Panc1 (cell line): ENCODE measurements around the gene FKBP14. TPM values are rescaled to one million over a fixed set of nuclear protein-coding genes. Genes with fewer than 3 reads are reported as not detected.

Experiments
- ATAC-seq: fragments of 200-7000 bp; cut with Tn5 transposase; 2 replicates; pipeline ENCODE4 v1.9.1; 2020; ENCODE audit warnings: mild to moderate bottlenecking, moderate library complexity
- BruUV-seq: library from RNA; stranded (reverse); fragments of 400-500 nt; replicated peaks from 2 replicates; lab custom pipeline; 2021; lab: Mats Ljungman, UMichigan
- CTCF ChIA-PET: fragments of 300-600 bp; sonication (Branson Sonifier 250); formaldehyde crosslinking; loops from one replicate; lab custom pipeline; 2022; ENCODE audit warnings: antibody characterized with exemption; lab: Charles Lee
- POLR2A ChIA-PET: fragments of 300-600 bp; sonication (Branson Sonifier 250); formaldehyde crosslinking; loops from one replicate; lab custom pipeline; 2022; ENCODE audit warnings: antibody characterized with exemption; lab: Charles Lee
- DNase-seq: peaks from one replicate; pipeline ENCODE4 v3.0.0-alpha.2; 2010; ENCODE audit warnings: low read depth, low spot score
- H3K27ac ChIP-seq: 2 replicates; pipeline ENCODE4 v1.5.1; 2011; ENCODE audit warnings: mild to moderate bottlenecking, low read length, inconsistent platforms
- H3K27me3 ChIP-seq: fragments of 200-500 bp; sonication (Bioruptor generic); 2 replicates; pipeline ENCODE4 v1.6.0; 2014; ENCODE audit warnings: low read length, inconsistent platforms; ENCODE audit not compliant: control insufficient read depth, insufficient read depth
- H3K36me3 ChIP-seq: fragments of 200-500 bp; sonication (Bioruptor generic); 2 replicates; pipeline ENCODE4 v1.5.1; 2014; ENCODE audit warnings: inconsistent platforms, mild to moderate bottlenecking, low read length, moderate library complexity; ENCODE audit not compliant: control insufficient read depth, insufficient read depth
- H3K4me1 ChIP-seq: 2 replicates; pipeline ENCODE4 v1.5.1; 2011; ENCODE audit warnings: inconsistent platforms, mild to moderate bottlenecking, low read length, moderate library complexity; ENCODE audit not compliant: control insufficient read depth, insufficient read depth
- H3K4me3 ChIP-seq, 2 experiments: 2 replicates each; pipeline ENCODE4 v1.5.1; 2011 to 2012; ENCODE audit warnings: low read depth in 2 of 2, low read length in 2 of 2, mild to moderate bottlenecking in 2 of 2, inconsistent platforms in 1 of 2, moderate library complexity in 1 of 2
- H3K9me3 ChIP-seq: fragments of 200-500 bp; sonication (Bioruptor generic); 2 replicates; pipeline ENCODE4 v1.5.1; 2014; ENCODE audit warnings: low read depth, mild to moderate bottlenecking, inconsistent platforms, low read length, moderate library complexity; ENCODE audit not compliant: control insufficient read depth, insufficient read depth
- POLR2AphosphoS5 ChIP-seq: IDR thresholded peaks from 2 replicates; pipeline ENCODE4 v1.6.1; 2012; ENCODE audit warnings: mild to moderate bottlenecking, low read depth, low read length, moderate library complexity
- SIN3A ChIP-seq: IDR thresholded peaks from 2 replicates; pipeline ENCODE4 v1.6.1; 2012; ENCODE audit warnings: low read depth, mild to moderate bottlenecking, low read length, moderate library complexity, borderline replicate concordance; ENCODE audit not compliant: insufficient read depth
- TCF7L2 ChIP-seq: IDR thresholded peaks from 2 replicates; pipeline ENCODE4 v1.6.1; 2011; ENCODE audit warnings: mild to moderate bottlenecking, low read depth, low read length, inconsistent platforms
- in situ Hi-C: cut with HindIII; loops from 2 replicates; pipeline ENCODE4 v1.10.0; 2016; ENCODE audit warnings: low sequenced_read_pairs, low pct_unique_long_range_greater_than_20kb
- intact Hi-C: fragments of 100-400 bp; cut with micrococcal nuclease; formaldehyde crosslinking; loops from one replicate; pipeline ENCODE4 v1.10.0; 2022; ENCODE audit not compliant: unreplicated experiment
- total RNA-seq: library from RNA; stranded (reverse); gene quantifications from one replicate; pipeline ENCODE4 v1.2.1, GENCODE V29; 2021; ENCODE audit not compliant: unreplicated experiment
- TF ChIP-seq, protein P1 (sequence below): fragments of 450-650 bp; IDR thresholded peaks from 2 replicates; pipeline ENCODE4 v1.5.1; 2017; ENCODE audit warnings: mild to moderate bottlenecking
- TF ChIP-seq, protein P2 (sequence below), 2 experiments: IDR thresholded peaks; 2 replicates each; pipeline ENCODE4 v1.6.1; 2011 to 2012; ENCODE audit warnings: low read depth in 2 of 2, control low read depth in 1 of 2, low read length in 1 of 2, mild to moderate bottlenecking in 1 of 2, moderate library complexity in 1 of 2; ENCODE audit not compliant: insufficient read depth in 1 of 2

Gene FKBP14
- total RNA-seq, 1 experiment from 2014 or later: 36.0 TPM

DNA sequence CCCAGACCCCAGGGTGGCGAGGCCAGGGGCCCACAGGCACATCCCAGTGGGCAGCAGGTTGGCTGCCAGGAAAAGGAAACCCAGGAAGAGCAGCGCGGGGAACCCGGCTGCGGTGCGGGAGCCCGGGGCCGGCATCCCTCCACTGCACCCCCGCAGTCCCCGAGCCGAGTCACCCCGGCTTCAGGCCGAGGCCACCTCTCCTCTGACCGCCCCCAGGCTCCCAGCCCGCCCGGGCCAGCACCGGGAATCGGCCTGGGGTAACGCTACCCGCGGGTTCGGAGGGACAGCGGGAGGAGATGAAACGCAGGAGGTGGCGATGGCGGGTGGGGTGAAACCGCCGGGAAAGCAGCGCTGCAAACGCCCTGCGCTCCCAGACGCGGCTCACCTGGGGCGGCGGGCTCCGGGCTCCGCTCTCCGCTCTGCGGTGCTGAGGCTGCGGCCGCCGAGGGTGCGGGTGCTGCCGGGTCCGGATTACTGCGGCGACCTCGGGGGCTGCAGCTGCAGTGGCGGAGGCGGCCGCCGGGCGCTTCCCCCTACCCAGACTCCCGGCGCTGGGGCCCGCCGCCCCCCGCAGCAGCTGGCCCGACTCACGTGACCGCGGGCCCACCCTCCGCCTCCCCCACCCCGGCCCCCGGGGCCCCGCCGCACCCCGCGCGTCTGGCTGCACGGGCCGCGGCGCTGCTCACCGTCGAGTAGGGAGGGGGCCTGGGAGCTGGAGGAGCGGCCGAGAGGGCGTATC is 37.1 kb downstream of the FKBP14 start, which contains the start of gene SCRN1:
Gene SCRN1 (minus strand): TSS at position 545 of the 739 bp plus-strand sequence. CDS start 20,734 bp downstream, outside the sequence.
- Histone ChIP-seq H3K4me3 (peak within 1 kb of the TSS; percentile 79 to 85), H3K9me3 (peaks cover 10% of the 10 kb centered on the region), H3K27ac (peak within 1 kb of the TSS; percentile 92), H3K4me1 (peaks cover 26% of the 10 kb centered on the region), H3K36me3 (no peaks in the 10 kb centered on the region; the same call in 1 of the 2 replicates), H3K27me3 (no peaks in the 10 kb centered on the region)
- CTCF ChIA-PET: no interaction called here
- in situ Hi-C loops: no loop called here
- ATAC-seq (peak; percentile 78), DNase-seq (no peak)
- POLR2A ChIA-PET: no interaction called here
- TF ChIP-seq, protein P1, sequence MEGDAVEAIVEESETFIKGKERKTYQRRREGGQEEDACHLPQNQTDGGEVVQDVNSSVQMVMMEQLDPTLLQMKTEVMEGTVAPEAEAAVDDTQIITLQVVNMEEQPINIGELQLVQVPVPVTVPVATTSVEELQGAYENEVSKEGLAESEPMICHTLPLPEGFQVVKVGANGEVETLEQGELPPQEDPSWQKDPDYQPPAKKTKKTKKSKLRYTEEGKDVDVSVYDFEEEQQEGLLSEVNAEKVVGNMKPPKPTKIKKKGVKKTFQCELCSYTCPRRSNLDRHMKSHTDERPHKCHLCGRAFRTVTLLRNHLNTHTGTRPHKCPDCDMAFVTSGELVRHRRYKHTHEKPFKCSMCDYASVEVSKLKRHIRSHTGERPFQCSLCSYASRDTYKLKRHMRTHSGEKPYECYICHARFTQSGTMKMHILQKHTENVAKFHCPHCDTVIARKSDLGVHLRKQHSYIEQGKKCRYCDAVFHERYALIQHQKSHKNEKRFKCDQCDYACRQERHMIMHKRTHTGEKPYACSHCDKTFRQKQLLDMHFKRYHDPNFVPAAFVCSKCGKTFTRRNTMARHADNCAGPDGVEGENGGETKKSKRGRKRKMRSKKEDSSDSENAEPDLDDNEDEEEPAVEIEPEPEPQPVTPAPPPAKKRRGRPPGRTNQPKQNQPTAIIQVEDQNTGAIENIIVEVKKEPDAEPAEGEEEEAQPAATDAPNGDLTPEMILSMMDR: no peak
- TF ChIP-seq, protein P2, sequence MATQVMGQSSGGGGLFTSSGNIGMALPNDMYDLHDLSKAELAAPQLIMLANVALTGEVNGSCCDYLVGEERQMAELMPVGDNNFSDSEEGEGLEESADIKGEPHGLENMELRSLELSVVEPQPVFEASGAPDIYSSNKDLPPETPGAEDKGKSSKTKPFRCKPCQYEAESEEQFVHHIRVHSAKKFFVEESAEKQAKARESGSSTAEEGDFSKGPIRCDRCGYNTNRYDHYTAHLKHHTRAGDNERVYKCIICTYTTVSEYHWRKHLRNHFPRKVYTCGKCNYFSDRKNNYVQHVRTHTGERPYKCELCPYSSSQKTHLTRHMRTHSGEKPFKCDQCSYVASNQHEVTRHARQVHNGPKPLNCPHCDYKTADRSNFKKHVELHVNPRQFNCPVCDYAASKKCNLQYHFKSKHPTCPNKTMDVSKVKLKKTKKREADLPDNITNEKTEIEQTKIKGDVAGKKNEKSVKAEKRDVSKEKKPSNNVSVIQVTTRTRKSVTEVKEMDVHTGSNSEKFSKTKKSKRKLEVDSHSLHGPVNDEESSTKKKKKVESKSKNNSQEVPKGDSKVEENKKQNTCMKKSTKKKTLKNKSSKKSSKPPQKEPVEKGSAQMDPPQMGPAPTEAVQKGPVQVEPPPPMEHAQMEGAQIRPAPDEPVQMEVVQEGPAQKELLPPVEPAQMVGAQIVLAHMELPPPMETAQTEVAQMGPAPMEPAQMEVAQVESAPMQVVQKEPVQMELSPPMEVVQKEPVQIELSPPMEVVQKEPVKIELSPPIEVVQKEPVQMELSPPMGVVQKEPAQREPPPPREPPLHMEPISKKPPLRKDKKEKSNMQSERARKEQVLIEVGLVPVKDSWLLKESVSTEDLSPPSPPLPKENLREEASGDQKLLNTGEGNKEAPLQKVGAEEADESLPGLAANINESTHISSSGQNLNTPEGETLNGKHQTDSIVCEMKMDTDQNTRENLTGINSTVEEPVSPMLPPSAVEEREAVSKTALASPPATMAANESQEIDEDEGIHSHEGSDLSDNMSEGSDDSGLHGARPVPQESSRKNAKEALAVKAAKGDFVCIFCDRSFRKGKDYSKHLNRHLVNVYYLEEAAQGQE (IDR thresholded peaks at IDR 0.05; ENCODE audit: insufficient read depth in 1 of 2, low read depth in 2 of 2, low read length in 1 of 2): no peak
- TF ChIP-seq TCF7L2 (no peak), SIN3A (no peak), POLR2AphosphoS5 (peak; percentile 5; the same call in 1 of the 2 replicates)
- intact Hi-C loops: loop anchor here (5.0 kb wide), 1 partner anchor 73 kb away; no protein-coding TSS in a partner anchor
- no TSS peak for BruUV-seq

DNA sequence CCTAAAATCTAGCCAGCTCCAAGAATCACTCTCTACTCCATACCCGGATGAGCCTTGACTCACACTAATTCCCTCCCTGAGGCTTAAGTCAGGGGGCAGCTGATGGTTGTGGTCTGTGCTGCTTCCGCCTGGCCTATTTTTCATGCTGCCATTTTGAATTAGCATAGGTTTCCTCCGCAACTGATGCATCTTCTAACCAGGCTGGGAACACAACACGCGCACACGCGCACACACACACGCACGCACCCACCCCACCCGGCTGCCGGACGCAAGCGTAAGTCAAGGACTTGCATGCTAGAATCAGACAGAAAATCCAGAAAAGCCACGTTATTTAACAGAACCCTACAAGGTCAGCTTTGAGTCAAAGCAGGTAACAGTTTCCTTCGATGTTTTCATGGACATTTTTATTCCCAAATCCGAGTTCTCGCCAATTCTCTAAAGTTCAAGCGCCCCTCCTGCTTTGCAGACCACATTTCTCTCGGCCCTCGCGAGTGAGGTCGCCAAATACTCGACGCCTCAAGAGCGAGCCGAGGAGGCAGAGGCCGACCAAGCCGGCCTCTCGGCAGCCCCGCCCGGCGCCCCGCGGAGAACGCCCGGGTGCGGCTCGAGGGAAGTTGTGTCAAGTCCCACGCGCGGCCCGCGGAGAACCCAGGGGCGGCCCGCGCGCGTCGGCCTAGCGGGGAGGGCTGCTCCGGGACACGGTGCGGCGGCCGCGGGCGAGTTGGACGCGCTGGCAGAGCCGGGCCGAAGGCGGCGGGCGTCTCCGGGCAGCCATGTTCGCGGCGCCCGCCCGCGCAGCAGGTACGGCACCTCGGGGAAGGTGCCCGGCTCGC is 37.9 kb downstream of the FKBP14 start:
- peaks cover 26% of the 10 kb centered on the region for H3K4me1 ChIP-seq
- POLR2A ChIA-PET: interaction anchor here (0.6 to 1.1 kb wide), 3 partner anchors 23 to 193 kb away, joined by 3 to 4 read pairs (median 3); no protein-coding TSS in a partner anchor
- TF ChIP-seq, protein P2 (IDR thresholded peaks at IDR 0.05; ENCODE audit: insufficient read depth in 1 of 2, low read depth in 2 of 2, low read length in 1 of 2): no peak
- TF ChIP-seq TCF7L2: no peak
- TF ChIP-seq, protein P1: no peak
- 0 out of 2 replicates have a peak, but pooled peaks have one; percentile 64 for TF ChIP-seq SIN3A
- no peak; the same call in 1 of the 2 replicates for TF ChIP-seq POLR2AphosphoS5
- H3K27me3 ChIP-seq: no peaks in the 10 kb centered on the region
- DNase-seq: peak; percentile 76
- peak; percentile 63 for ATAC-seq
- H3K9me3 ChIP-seq: peaks cover 9% of the 10 kb centered on the region
- peak overlapping the region; percentile 92 for H3K27ac ChIP-seq
- BruUV-seq: TSS peak; percentile 64
- CTCF ChIA-PET: no interaction called here
- peak overlapping the region; percentile 79 to 85 for H3K4me3 ChIP-seq
- in situ Hi-C loops: no loop called here
- intact Hi-C loops: loop anchor here (5.0 kb wide), 1 partner anchor 74 kb away; no protein-coding TSS in a partner anchor
- no peaks in the 10 kb centered on the region; the same call in 1 of the 2 replicates for H3K36me3 ChIP-seq
